Upper lobe of left lung (tissue), 6 donors: Measurements from ENCODE around the gene MRTFB. TPM values are rescaled to one million over a fixed set of nuclear protein-coding genes. Genes with fewer than 3 reads are reported as not detected.

ENCODE experiments used
- ATAC-seq, 2 donors: fragments of 200-7000 bp; cut with Tn5 transposase; one replicate each; pipeline ENCODE4 v1.9.1; 2022; ENCODE audit warnings: mild to moderate bottlenecking in 2 of 2, moderate library complexity in 2 of 2; ENCODE audit not compliant: low FRiP score in 2 of 2
- DNase-seq, 2 donors: peaks; one replicate each; pipeline ENCODE4 v3.0.0-alpha.2; 2019 to 2020
- H3K27ac ChIP-seq, 4 donors: fragments of 200-600 bp; sonication (generic); one replicate each; pipeline ENCODE4 v1.5.1; 2016 to 2019
- H3K27me3 ChIP-seq, 4 donors: fragments of 200-600 bp; sonication (generic); one replicate each; pipeline ENCODE4 v1.5.1; 2017 to 2019
- H3K36me3 ChIP-seq, 4 donors: fragments of 200-600 bp; sonication (generic); one replicate each; pipeline ENCODE4 v1.5.1; 2016 to 2019
- H3K4me1 ChIP-seq, 4 donors: fragments of 200-600 bp; sonication (generic); one replicate each; pipeline ENCODE4 v1.5.1; 2018 to 2019
- H3K4me3 ChIP-seq, 4 donors: fragments of 200-600 bp; sonication (generic); one replicate each; pipeline ENCODE4 v1.5.1; 2017 to 2019; ENCODE audit warnings: mild to moderate bottlenecking in 2 of 4, moderate library complexity in 1 of 4
- H3K9me3 ChIP-seq, 4 donors: fragments of 200-600 bp; sonication (generic); one replicate each; pipeline ENCODE4 v1.5.1; 2018 to 2019
- EP300 ChIP-seq, 4 donors: sonication (generic); formaldehyde crosslinking; IDR thresholded peaks; one replicate each; pipeline ENCODE4 v1.5.1; 2017; ENCODE audit warnings: antibody characterized with exemption in 4 of 4, control low read depth in 2 of 4
- POLR2A ChIP-seq, 4 donors: fragments of 450-650 bp; IDR thresholded peaks; one replicate each; pipeline ENCODE4 v1.5.1; 2016 to 2017; ENCODE audit warnings: antibody characterized with exemption in 4 of 4, mild to moderate bottlenecking in 2 of 4
- POLR2AphosphoS5 ChIP-seq, 2 donors: sonication (generic); formaldehyde crosslinking; IDR thresholded peaks; one replicate each; pipeline ENCODE4 v1.5.1; 2017; ENCODE audit warnings: antibody characterized with exemption in 2 of 2
- WGBS, 2 donors: methylation state at CpG; one replicate each; pipeline ENCODE4 v1.1.5; 2017 to 2018; 5-methylcytosine and 5-hydroxymethylcytosine counted together
- total RNA-seq, 6 donors: library from RNA; depleted of rRNA in 4 of 6; stranded (reverse); fragments of >200 nt in 4 of 6; gene quantifications; one replicate each; pipeline versions ENCODE4 v1.1.0 to v1.2.1, GENCODE V29; 2016 to 2021
- TF ChIP-seq, protein P1 (sequence below), 6 experiments: fragments of 450-650 bp in 4 of 6; fragments of 200-600 bp in 2 of 6; sonication (generic) in 2 of 6; IDR thresholded peaks; one replicate each; pipeline ENCODE4 v1.5.1; 2016 to 2019; ENCODE audit warnings: antibody characterized with exemption in 6 of 6
- donor health status: DM: no; HTN: no; CAD: no; lungs with moderate emphysema.
- donor health status: DM: no; HTN: yes; CAD: no; lungs with severe emphysema.

Gene MRTFB
- total RNA-seq, 6 donors from 2014 or later: 46.9 to 100 (median 66.7) TPM

DNA sequence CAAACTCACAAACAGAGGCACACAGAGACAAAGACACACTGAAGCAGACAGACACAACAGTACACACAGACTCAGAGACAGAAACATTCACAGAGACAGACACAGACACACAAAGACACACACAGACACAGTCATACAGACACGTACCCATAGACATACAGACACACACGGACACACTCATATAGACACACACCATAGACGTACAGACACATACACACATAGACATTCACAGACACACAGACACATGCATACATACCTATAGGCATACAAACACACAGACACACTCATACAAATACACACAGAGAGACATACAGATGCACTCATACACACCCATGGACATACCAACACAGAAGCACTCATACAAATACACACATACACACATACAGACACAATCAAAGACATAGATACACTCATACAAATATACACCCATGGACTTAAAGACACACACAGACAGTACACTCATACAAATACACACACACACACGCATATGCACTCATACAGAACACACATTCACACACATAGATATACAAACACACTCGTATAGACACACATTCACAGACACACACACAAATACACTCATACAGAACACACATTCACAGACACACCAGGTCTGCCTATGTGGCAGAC is 19.9 kb upstream of the MRTFB start:
- H3K27ac ChIP-seq: no peak overlapping the region

DNA sequence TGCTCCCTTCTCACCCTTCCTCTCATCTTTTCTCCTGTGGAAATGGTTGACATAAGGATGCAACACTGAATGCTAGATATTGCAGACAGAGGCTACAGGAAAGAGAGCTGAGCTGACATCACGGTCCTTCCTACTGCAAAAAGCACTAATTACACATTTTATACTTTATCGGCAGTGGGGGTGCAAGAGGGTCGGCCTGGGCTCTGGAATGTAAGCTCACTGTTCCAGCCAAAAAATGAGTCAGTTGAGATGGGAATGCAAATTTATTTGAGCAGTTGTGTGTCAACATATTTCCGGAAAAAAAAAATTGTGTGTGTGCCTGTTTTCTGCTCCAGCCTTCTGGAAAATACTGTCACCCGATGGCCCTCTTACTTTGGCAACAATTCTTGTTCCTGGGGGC is 14.1 kb upstream of the MRTFB start:
- TF ChIP-seq EP300 (IDR thresholded peaks at IDR 0.05): no peak
- TF ChIP-seq, protein P1, sequence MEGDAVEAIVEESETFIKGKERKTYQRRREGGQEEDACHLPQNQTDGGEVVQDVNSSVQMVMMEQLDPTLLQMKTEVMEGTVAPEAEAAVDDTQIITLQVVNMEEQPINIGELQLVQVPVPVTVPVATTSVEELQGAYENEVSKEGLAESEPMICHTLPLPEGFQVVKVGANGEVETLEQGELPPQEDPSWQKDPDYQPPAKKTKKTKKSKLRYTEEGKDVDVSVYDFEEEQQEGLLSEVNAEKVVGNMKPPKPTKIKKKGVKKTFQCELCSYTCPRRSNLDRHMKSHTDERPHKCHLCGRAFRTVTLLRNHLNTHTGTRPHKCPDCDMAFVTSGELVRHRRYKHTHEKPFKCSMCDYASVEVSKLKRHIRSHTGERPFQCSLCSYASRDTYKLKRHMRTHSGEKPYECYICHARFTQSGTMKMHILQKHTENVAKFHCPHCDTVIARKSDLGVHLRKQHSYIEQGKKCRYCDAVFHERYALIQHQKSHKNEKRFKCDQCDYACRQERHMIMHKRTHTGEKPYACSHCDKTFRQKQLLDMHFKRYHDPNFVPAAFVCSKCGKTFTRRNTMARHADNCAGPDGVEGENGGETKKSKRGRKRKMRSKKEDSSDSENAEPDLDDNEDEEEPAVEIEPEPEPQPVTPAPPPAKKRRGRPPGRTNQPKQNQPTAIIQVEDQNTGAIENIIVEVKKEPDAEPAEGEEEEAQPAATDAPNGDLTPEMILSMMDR (IDR thresholded peaks at IDR 0.05): no peak
- TF ChIP-seq POLR2A (IDR thresholded peaks at IDR 0.05): no peak
- no peak for TF ChIP-seq POLR2AphosphoS5 (IDR thresholded peaks at IDR 0.05)
- DNase-seq: no peak
- ATAC-seq: no peak
- Histone ChIP-seq H3K27ac (peak overlapping the region in 3 of 4 donors; percentile 60 to 89 (median 62)), H3K36me3 (no peaks in the 10 kb centered on the region), H3K27me3 (no peaks in the 10 kb centered on the region), H3K9me3 (no peaks in the 10 kb centered on the region), H3K4me3 (no peak overlapping the region), H3K4me1 (no peaks in the 10 kb centered on the region)
- WGBS, 2 donors: 76 to 77% methylated on average over 5 of the region's 5 CpGs

More for the DNA sequence above, 19.9 kb upstream of the MRTFB start:
- no peaks in the 10 kb centered on the region for H3K36me3 ChIP-seq
- TF ChIP-seq POLR2AphosphoS5 (IDR thresholded peaks at IDR 0.05) (no peak), POLR2A (IDR thresholded peaks at IDR 0.05) (no peak)
- TF ChIP-seq, protein P1 (IDR thresholded peaks at IDR 0.05): no peak
- ATAC-seq: peak in 1 of 2 donors; percentile 37
- peaks cover 0 to 3% (median 0%) of the 10 kb centered on the region in 4 donors for H3K4me1 ChIP-seq
- 93 to 97% methylated on average over 5 of the region's 5 CpGs for WGBS, 2 donors
- H3K4me3 ChIP-seq: no peak overlapping the region
- no peaks in the 10 kb centered on the region for H3K27me3 ChIP-seq
- DNase-seq: no peak
- no peaks in the 10 kb centered on the region for H3K9me3 ChIP-seq

- WGBS, 2 donors: 67 to 68% methylated on average over 10 of the region's 10 CpGs
- ATAC-seq: peak in 1 of 2 donors; percentile 23
- Histone ChIP-seq H3K36me3 (no peaks in the 10 kb centered on the region), H3K27ac (peak overlapping the region; percentile 37 to 89 (median 61)), H3K4me1 (no peaks in the 10 kb centered on the region), H3K4me3 (no peak overlapping the region), H3K27me3 (no peaks in the 10 kb centered on the region), H3K9me3 (no peaks in the 10 kb centered on the region)
- no peak for DNase-seq
- peak in 2 of 4 donors; percentile 41 to 71 for TF ChIP-seq EP300 (IDR thresholded peaks at IDR 0.05)
- TF ChIP-seq POLR2A (IDR thresholded peaks at IDR 0.05): no peak
- TF ChIP-seq, protein P1 (IDR thresholded peaks at IDR 0.05): no peak
- TF ChIP-seq POLR2AphosphoS5 (IDR thresholded peaks at IDR 0.05): peak in 1 of 2 donors; percentile 75
Measured at GRCh38 chr16:14057878-14058382, 13.2 kb upstream of the MRTFB start.

- DNase-seq (no peak), ATAC-seq (no peak)
- WGBS, 2 donors: 94 to 100% methylated on average over 1 of the region's 1 CpG
- Histone ChIP-seq H3K4me1 (no peaks in the 10 kb centered on the region), H3K27me3 (no peaks in the 10 kb centered on the region), H3K27ac (no peak overlapping the region), H3K36me3 (no peaks in the 10 kb centered on the region), H3K9me3 (no peaks in the 10 kb centered on the region), H3K4me3 (no peak overlapping the region)
- no peak for TF ChIP-seq POLR2A (IDR thresholded peaks at IDR 0.05)
- TF ChIP-seq, protein P1 (IDR thresholded peaks at IDR 0.05): no peak
- no peak for TF ChIP-seq EP300 (IDR thresholded peaks at IDR 0.05)
- no peak for TF ChIP-seq POLR2AphosphoS5 (IDR thresholded peaks at IDR 0.05)
Measured at GRCh38 chr16:14061732-14062259, 9.3 kb upstream of the MRTFB start.
